Measurements from ENCODE around the gene BLM. TPM values are rescaled to one million over a fixed set of nuclear protein-coding genes. Genes with fewer than 3 reads are reported as not detected.
A peak's percentile ranks its signal among the peaks of the same experiment; 100 is the strongest.

BLM gene
- total and polyA plus RNA-seq, 12 donors = 3.5 to 35.0 (median 7.9) TPM

- DNase-seq (no peak), ATAC-seq (no peak)
- Histone ChIP-seq H3K27ac (peak overlapping the region in 1 of 10 donors; percentile 34), H3K4me1 (peaks cover 0 to 8% (median 6%) of the 10 kb centered on the region in 9 donors), H3K4me3 (no peak overlapping the region), H3K9me3 (no peaks in the 10 kb centered on the region), H3K36me3 (no peaks in the 10 kb centered on the region), H3K27me3 (no peaks in the 10 kb centered on the region)
- WGBS, 2 donors = 87 to 92% methylated on average over 2 of the region's 2 CpGs
- intact Hi-C loops (cut with DNase I) = loop anchor here in 2 of 10 donors (10.0 kb wide), 1 partner anchor 173 kb away; the partner anchor contains the start of gene FES (in 2 of the 2)
- TF ChIP-seq CTCF (IDR thresholded peaks at IDR 0.05) = no peak
These were observed 5.3 kb upstream of the BLM start for GRCh38 chr15:90711842-90712241.

GRCh38 chr15:90713081-90713480 lies 4.1 kb upstream of the BLM start:
- Histone ChIP-seq H3K36me3 (no peaks in the 10 kb centered on the region), H3K27ac (no peak overlapping the region), H3K4me3 (no peak overlapping the region), H3K9me3 (no peaks in the 10 kb centered on the region), H3K4me1 (peaks cover 2 to 16% (median 14%) of the 10 kb centered on the region in 9 donors), H3K27me3 (no peaks in the 10 kb centered on the region)
- ATAC-seq = no peak
- 97 to 98% methylated on average over 1 of the region's 1 CpG for WGBS, 2 donors
- DNase-seq = no peak
- TF ChIP-seq CTCF (IDR thresholded peaks at IDR 0.05) = no peak
- intact Hi-C loops (cut with DNase I) = loop anchor here in 2 of 10 donors (10.0 kb wide), 1 partner anchor 172 kb away; the partner anchor contains the start of gene FES (in 2 of the 2)

GRCh38 chr15:90716317-90716975 lies 700 bp upstream of the BLM start:
- TF ChIP-seq CTCF (IDR thresholded peaks at IDR 0.05) = no peak
- Histone ChIP-seq H3K27ac (peak overlapping the region; percentile 74 to 96 (median 88)), H3K9me3 (no peaks in the 10 kb centered on the region), H3K4me1 (peaks cover 2 to 18% (median 14%) of the 10 kb centered on the region in 9 donors), H3K27me3 (no peaks in the 10 kb centered on the region), H3K4me3 (peak overlapping the region; percentile 23 to 76 (median 70)), H3K36me3 (no peaks in the 10 kb centered on the region)
- WGBS, 2 donors = 8% methylated on average over 14 of the region's 14 CpGs
- peak in 5 of 8 donors; percentile 0 to 45 (median 33) for ATAC-seq
- intact Hi-C loops (cut with DNase I) = loop anchor here in 7 of 10 donors (1.0 to 10.0 kb wide), 7 partner anchors 68 to 171 kb away; partner anchors contain the start of genes FES (in 2 of the 7) and FURIN (in 1 of the 7)
- no peak for DNase-seq

- H3K27me3 ChIP-seq = no peaks in the 10 kb centered on the region
- ATAC-seq = no peak
- intact Hi-C loops (cut with DNase I) = loop anchor here in 7 of 10 donors (5.0 to 10.0 kb wide), 4 partner anchors 71 to 169 kb away; partner anchors contain the start of gene FES (in 2 of the 7)
- H3K27ac ChIP-seq = peak overlapping the region in 1 of 10 donors; percentile 96
- TF ChIP-seq CTCF (IDR thresholded peaks at IDR 0.05) = no peak
- H3K4me3 ChIP-seq = peak overlapping the region in 1 of 10 donors; percentile 73
- no peaks in the 10 kb centered on the region for H3K36me3 ChIP-seq
- peaks cover 2 to 18% (median 14%) of the 10 kb centered on the region in 9 donors for H3K4me1 ChIP-seq
- no peak for DNase-seq
- WGBS, 2 donors = 49 to 59% methylated on average over 5 of the region's 5 CpGs
- H3K9me3 ChIP-seq = no peaks in the 10 kb centered on the region
These were observed 1.1 kb downstream of the BLM start for GRCh38 chr15:90718232-90718631.

All from heart right ventricle (tissue), 16 donors.